ENCODE measurements around the gene CNTN2.

CNTN2 gene, protein sequence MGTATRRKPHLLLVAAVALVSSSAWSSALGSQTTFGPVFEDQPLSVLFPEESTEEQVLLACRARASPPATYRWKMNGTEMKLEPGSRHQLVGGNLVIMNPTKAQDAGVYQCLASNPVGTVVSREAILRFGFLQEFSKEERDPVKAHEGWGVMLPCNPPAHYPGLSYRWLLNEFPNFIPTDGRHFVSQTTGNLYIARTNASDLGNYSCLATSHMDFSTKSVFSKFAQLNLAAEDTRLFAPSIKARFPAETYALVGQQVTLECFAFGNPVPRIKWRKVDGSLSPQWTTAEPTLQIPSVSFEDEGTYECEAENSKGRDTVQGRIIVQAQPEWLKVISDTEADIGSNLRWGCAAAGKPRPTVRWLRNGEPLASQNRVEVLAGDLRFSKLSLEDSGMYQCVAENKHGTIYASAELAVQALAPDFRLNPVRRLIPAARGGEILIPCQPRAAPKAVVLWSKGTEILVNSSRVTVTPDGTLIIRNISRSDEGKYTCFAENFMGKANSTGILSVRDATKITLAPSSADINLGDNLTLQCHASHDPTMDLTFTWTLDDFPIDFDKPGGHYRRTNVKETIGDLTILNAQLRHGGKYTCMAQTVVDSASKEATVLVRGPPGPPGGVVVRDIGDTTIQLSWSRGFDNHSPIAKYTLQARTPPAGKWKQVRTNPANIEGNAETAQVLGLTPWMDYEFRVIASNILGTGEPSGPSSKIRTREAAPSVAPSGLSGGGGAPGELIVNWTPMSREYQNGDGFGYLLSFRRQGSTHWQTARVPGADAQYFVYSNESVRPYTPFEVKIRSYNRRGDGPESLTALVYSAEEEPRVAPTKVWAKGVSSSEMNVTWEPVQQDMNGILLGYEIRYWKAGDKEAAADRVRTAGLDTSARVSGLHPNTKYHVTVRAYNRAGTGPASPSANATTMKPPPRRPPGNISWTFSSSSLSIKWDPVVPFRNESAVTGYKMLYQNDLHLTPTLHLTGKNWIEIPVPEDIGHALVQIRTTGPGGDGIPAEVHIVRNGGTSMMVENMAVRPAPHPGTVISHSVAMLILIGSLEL

DNA sequence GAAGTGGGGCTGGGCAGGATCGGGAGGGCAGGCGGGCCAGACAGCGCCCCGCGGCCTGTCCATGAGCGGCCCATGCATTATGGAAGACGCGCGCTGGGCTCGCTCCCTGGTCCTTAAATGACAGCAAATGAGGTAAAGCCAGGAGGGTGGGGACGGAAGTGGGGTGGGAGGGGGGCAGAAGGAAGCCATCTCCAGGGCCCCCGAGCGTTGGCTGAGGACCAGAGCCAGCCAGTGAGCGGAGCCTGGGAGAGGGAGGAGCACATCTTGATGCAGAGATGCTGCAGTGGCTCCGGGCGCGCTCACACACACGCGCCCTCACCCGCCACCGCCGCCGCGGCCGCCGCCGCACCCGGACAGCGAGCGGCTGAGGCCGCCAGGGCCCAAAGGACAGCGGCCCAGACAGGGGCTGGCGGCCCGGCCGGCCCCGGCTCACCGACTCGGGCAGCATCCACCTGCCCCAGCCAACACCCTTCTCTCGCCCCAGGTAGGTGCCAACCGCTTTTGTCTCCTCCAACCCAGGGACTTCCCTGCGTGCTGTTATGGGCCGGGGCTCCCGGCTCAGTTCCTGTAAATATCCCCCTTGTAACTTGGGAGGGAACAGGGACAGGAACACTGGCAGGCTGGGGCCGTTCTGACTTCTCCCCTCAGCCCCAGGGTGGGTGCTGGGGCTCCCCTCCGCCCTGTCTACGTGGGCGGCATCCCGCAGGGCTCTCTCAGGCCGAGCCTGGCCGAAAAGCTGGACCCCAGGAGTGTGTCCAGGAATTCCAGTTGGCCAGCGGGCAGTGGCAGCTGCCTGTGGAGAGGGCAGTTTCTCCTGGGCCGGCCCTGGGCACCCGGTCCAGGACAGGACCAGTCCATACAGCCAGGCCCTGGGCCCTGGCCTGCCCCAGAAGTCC lies at the start of gene CNTN2:
CNTN2 (plus strand) TSS at position 302 of the 896 bp plus-strand sequence. CDS start 9,974 bp downstream, outside the sequence.
- peak; percentile 75 for DNase-seq

- DNase-seq = no peak
Measured at GRCh38 chr1:204994086-204994862, 48.7 kb upstream of the CNTN2 start.

DNA sequence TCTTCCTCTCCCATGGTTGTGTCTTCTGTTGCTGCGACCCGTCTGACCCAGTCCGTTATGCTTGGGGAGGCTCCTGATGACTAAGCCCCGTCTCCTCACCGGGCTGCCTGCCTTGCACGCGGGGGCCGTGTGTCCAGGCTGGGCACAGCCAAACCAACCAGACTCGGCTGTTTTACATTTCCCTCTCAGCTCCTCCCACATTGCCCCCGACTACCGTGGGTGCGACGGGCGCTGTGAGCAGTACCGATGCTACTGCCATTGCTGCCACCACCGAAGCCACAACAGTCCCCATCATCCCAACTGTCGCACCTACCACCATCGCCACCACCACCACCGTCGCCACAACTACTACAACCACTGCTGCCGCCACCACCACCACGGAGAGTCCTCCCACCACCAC lies 46.0 kb upstream of the CNTN2 start:
- no peak for DNase-seq

- no peak for DNase-seq
Measured at GRCh38 chr1:204997591-204998355, 45.2 kb upstream of the CNTN2 start.

GRCh38 chr1:205001162-205001561 lies 41.9 kb upstream of the CNTN2 start:
- DNase-seq = peak; percentile 70

GRCh38 chr1:205002705-205003104 lies 40.3 kb upstream of the CNTN2 start:
- DNase-seq = peak; percentile 43

DNA sequence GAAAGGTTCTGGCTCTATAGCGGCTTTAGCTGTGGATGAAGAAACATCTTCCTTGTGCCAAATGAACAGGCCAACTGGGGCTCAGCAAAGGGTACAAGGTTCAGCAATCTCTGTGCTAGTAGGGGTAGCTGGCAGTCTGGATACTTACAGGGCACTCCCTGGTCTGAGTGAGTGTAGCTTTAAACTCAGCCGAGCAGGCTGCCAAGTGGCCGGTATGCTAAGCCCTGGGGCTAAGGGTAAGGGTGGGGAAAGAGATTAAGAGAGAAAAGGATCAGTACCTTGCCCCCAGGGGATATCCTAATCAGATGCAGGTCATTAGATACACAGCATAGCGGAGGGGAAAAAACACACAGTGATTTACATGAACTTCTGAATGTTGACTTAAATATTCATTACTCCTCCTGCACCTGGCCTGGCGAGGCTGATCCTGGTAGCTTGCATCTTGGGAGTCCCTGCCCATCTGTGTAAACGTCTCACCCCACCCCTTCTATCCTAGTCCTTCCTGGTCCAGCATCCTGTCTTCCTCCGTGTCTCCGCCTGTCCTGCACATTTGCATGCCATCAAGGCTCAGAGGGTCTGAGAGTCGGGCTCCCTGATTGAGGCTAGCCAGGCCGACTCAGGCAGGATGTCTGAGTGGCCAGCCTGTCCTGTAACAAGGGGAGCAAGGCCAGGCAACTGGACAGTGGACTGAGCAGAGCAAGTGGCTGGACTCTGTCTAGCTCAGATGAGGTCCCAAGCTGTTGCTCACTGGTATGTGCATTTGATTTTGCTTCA lies 39.5 kb upstream of the CNTN2 start:
- DNase-seq = peak; percentile 51

- no peak for DNase-seq
Measured at GRCh38 chr1:205004351-205004750, 38.7 kb upstream of the CNTN2 start.

DNA sequence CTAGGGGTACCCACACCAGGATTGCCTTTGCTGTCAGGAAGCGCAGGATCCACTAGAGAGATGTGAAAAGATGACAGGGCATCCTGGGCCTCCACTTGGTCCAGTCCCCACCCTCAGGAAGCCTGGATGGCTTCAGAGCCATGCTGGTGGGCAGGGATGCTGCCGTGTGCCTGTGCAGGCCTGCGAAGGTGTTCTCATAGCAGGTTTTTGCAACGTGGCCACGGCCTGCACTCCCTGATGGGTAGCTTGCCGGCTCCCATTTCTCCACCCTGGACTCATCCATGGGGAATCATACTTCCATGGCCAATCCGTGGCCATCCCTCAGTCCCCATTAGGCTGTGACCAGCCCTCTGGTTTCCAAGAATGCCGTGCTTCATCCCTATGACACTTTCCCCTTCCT lies 34.1 kb upstream of the CNTN2 start:
- no peak for DNase-seq

- DNase-seq = peak; percentile 48
Measured at GRCh38 chr1:205009670-205010069, 33.3 kb upstream of the CNTN2 start.

GRCh38 chr1:205012391-205013140 lies 30.4 kb upstream of the CNTN2 start:
- peak; percentile 64 for DNase-seq

DNA sequence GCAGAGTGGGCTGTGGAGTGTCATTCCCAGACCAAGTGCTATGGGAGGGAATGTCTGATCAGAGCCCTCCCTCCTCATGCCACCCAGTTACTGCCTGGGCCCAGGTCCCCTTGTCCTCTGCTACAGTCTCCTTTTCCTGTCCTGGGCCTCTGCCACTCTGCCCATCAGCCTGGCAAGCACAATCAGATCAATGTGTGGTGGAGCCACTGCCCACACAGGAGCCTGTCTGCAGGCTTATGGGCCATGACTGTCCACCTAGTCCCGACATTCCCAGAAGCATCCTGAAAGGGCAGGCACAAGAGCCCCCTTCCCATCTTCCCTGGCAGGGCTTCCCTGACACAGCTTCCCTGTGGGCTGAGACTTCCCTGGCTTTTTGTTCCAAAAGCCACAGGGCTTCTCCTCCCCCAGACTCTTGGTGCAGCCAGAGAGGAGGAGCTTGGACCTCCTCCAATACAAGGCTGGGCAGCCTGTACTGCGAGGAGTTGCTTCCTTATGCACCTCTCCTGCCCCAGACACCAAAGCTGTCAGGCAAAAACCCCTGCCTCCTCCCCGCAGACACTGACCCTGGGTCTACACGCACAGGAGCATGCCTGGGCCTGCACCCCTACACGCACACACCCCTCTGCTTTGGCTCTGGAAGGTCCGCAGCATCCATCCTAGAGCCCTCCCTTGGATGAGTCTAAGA lies 29.2 kb upstream of the CNTN2 start:
- DNase-seq = peak; percentile 59

DNA sequence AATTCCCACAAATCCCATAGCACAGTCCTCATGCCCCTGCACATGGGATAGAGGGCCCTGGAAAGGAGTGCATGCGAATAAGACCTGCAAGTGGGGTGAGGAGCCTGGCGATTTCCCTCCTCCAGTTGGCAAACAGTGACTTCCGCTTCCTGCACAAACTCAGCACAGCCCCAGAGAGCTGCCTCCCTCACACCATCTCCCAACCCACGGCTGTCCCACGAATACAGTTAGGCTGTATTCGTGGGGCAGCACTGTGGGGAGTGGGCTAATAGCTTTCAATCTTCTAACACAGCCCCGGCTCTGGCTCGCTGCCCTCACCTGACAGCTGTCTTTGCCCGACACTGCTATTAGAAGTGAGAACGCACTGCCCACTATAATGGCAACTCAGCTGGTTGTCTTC lies 28.2 kb upstream of the CNTN2 start:
- DNase-seq = no peak

- no peak for DNase-seq
Measured at GRCh38 chr1:205015241-205015640, 27.8 kb upstream of the CNTN2 start.

GRCh38 chr1:205016075-205016474 lies 26.9 kb upstream of the CNTN2 start:
- no peak for DNase-seq

DNA sequence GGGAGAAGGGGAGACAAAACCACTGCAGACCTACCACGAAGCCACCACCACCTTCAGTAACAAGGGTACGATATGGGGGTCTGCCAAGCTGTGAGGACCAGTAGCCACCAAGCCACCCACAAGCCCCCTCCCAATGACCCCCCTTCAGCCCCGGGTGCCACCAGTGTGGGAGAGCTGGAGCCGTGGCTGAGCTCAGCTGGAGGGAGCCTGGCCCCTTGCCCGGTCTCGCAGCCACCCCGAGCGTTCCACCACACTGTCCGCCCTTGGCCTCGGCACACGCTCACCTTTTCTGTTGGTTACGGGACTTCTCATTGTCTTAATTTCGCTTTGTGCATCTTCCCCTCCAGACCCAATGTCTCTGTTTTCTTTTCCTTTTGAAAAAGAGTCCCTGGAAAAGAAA lies 26.4 kb upstream of the CNTN2 start:
- no peak for DNase-seq

DNA sequence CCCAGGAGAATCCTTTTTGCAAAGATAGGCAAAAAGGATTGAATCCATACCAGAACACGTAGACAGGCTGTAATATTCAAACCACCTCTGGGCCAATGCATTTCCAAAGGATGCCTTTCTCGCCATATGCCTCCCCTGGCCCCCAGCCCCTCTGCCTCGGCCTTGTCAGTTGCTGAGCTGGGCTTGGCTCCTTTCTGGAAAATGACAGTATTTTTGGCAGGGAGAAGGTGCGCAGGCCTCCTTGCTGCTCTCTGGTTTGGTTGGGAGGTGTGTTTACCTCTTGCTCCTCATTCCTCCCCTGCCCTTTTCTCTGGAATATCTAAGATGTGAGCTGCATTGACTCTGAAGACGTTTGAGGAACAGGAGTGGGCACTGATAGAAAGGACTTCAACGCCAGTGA lies 26.0 kb upstream of the CNTN2 start:
- no peak for DNase-seq

- no peak for DNase-seq
Measured at GRCh38 chr1:205017766-205018165, 25.2 kb upstream of the CNTN2 start.

DNA sequence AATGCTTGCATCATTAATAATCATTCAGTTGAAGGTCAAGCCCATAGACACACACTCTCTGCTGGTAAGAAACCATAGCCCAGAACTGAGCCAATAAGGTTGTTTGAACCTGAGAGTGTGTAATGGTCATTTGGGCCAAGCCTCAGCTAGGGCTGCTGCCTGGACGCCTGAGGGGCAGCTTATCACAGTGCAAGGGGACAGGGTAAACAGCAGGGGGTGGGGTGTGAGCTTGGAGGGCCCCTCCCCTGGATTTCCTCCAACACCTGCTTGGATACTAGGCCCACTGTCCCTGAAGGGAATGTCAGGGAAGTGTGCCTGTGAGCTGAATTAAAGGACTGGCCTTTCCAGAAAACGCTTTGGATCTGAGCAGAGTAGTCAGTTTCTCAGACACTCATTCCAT lies 24.6 kb upstream of the CNTN2 start:
- no peak for DNase-seq

Data from eye (tissue), 1 donor.